ENCODE results near the gene NKD2.

NKD2 gene

GRCh38 chr5:1050423-1051365, 42.1 kb downstream of the NKD2 start:
- H4K20me1 ChIP-seq (ENCODE audit: control insufficient read depth, insufficient read depth, low read depth, low read length): no peaks in the 10 kb centered on the region
- TF ChIP-seq CTCF (IDR thresholded peaks at IDR 0.05; ENCODE audit: low read depth, low read length, poor library complexity, severe bottlenecking) (no peak), EZH2phosphoT487 (IDR thresholded peaks at IDR 0.05; ENCODE audit: borderline replicate concordance, low read length) (no peak)
- no peak overlapping the region for H3K4me3 ChIP-seq (ENCODE audit: low read length)
- H3K4me1 ChIP-seq (ENCODE audit: control insufficient read depth, low read length): no peaks in the 10 kb centered on the region
- peaks cover 20% of the 10 kb centered on the region; the same call in 1 of the 2 replicates for H3K9me3 ChIP-seq (ENCODE audit: control insufficient read depth, insufficient read depth, low read length)
- H3K27me3 ChIP-seq (ENCODE audit: control insufficient read depth, low read length): no peaks in the 10 kb centered on the region
- H3F3A ChIP-seq (ENCODE audit: control insufficient read depth, insufficient read depth): no peaks in the 10 kb centered on the region
- H3K9me2 ChIP-seq (replicated peaks; ENCODE audit: control insufficient read depth, low read length): no peaks in the 10 kb centered on the region
- H3K36me3 ChIP-seq (ENCODE audit: control insufficient read depth, low read length): no peaks in the 10 kb centered on the region
- no peak overlapping the region for H3K4me2 ChIP-seq (ENCODE audit: low read length)
- H3K79me2 ChIP-seq (ENCODE audit: control insufficient read depth, low read length): no peaks in the 10 kb centered on the region
- H3K27ac ChIP-seq (ENCODE audit: low read depth, low read length): no peak overlapping the region

GRCh38 chr5:1051366-1051720, 42.7 kb downstream of the NKD2 start:
- H3K4me2 ChIP-seq (ENCODE audit: low read length): no peak overlapping the region

GRCh38 chr5:1052076-1052475, 43.5 kb downstream of the NKD2 start:
- Histone ChIP-seq H3K79me2 (ENCODE audit: control insufficient read depth, low read length) (no peaks in the 10 kb centered on the region), H4K20me1 (ENCODE audit: control insufficient read depth, insufficient read depth, low read depth, low read length) (no peaks in the 10 kb centered on the region), H3K27me3 (ENCODE audit: control insufficient read depth, low read length) (no peaks in the 10 kb centered on the region), H3K9me3 (ENCODE audit: control insufficient read depth, insufficient read depth, low read length) (peaks cover 11% of the 10 kb centered on the region; the same call in 1 of the 2 replicates), H3K9me2 (replicated peaks; ENCODE audit: control insufficient read depth, low read length) (no peaks in the 10 kb centered on the region), H3K4me3 (ENCODE audit: low read length) (no peak overlapping the region), H3F3A (ENCODE audit: control insufficient read depth, insufficient read depth) (no peaks in the 10 kb centered on the region), H3K4me1 (ENCODE audit: control insufficient read depth, low read length) (no peaks in the 10 kb centered on the region), H3K4me2 (ENCODE audit: low read length) (no peak overlapping the region), H3K36me3 (ENCODE audit: control insufficient read depth, low read length) (no peaks in the 10 kb centered on the region), H3K27ac (ENCODE audit: low read depth, low read length) (no peak overlapping the region)
- TF ChIP-seq CTCF (IDR thresholded peaks at IDR 0.05; ENCODE audit: low read depth, low read length, poor library complexity, severe bottlenecking) (no peak), EZH2phosphoT487 (IDR thresholded peaks at IDR 0.05; ENCODE audit: borderline replicate concordance, low read length) (no peak)

More at GRCh38 chr5:1051366-1051720, 42.7 kb downstream of the NKD2 start:
- Histone ChIP-seq H3K79me2 (ENCODE audit: control insufficient read depth, low read length) (no peaks in the 10 kb centered on the region), H3K4me1 (ENCODE audit: control insufficient read depth, low read length) (no peaks in the 10 kb centered on the region), H3K27ac (ENCODE audit: low read depth, low read length) (no peak overlapping the region), H3K9me3 (ENCODE audit: control insufficient read depth, insufficient read depth, low read length) (peaks cover 13% of the 10 kb centered on the region; the same call in 1 of the 2 replicates), H3K4me3 (ENCODE audit: low read length) (no peak overlapping the region), H3K36me3 (ENCODE audit: control insufficient read depth, low read length) (no peaks in the 10 kb centered on the region), H3F3A (ENCODE audit: control insufficient read depth, insufficient read depth) (no peaks in the 10 kb centered on the region), H4K20me1 (ENCODE audit: control insufficient read depth, insufficient read depth, low read depth, low read length) (no peaks in the 10 kb centered on the region), H3K27me3 (ENCODE audit: control insufficient read depth, low read length) (no peaks in the 10 kb centered on the region), H3K9me2 (replicated peaks; ENCODE audit: control insufficient read depth, low read length) (no peaks in the 10 kb centered on the region)
- TF ChIP-seq CTCF (IDR thresholded peaks at IDR 0.05; ENCODE audit: low read depth, low read length, poor library complexity, severe bottlenecking) (no peak), EZH2phosphoT487 (IDR thresholded peaks at IDR 0.05; ENCODE audit: borderline replicate concordance, low read length) (no peak)

All from DOHH2 (cell line).